Activated CD4-positive, alpha-beta T cell treated with anti-CD3 and anti-CD28 coated beads, Interleukin-2, amount 10 ng/mL, durations not matched to agents 7 days and 5 days (primary cell): Measurements from ENCODE around the gene PNKP. TPM values are rescaled to one million over a fixed set of nuclear protein-coding genes. Genes with fewer than 3 reads are reported as not detected.

Experiments
- CTCF ChIA-PET: fragments of 350-600 bp; sonication (Branson Sonifier 250); formaldehyde crosslinking; loops from one replicate; lab custom pipeline; 2021; ENCODE audit warnings: antibody characterized with exemption; lab: Charles Lee
- POLR2A ChIA-PET: fragments of 350-600 bp; sonication (Branson Sonifier 250); formaldehyde crosslinking; loops from one replicate; lab custom pipeline; 2021; ENCODE audit warnings: antibody characterized with exemption; lab: Charles Lee
- DNase-seq: peaks from one replicate; pipeline ENCODE4 v3.0.0-alpha.2; 2020
- H3K27ac Mint-ChIP-seq: one replicate; pipeline ENCODE4 v1.8.0; 2021; ENCODE audit warnings: mild to moderate bottlenecking, moderate library complexity, mixed read lengths
- H3K27me3 Mint-ChIP-seq: one replicate; pipeline ENCODE4 v1.8.0; 2021; ENCODE audit warnings: mixed read lengths
- H3K36me3 Mint-ChIP-seq: one replicate; pipeline ENCODE4 v1.8.0; 2021; ENCODE audit warnings: low read depth, mixed read lengths
- H3K4me1 Mint-ChIP-seq: one replicate; pipeline ENCODE4 v1.8.0; 2021; ENCODE audit warnings: mixed read lengths
- H3K4me3 Mint-ChIP-seq: one replicate; pipeline ENCODE4 v1.8.0; 2021; ENCODE audit warnings: mild to moderate bottlenecking, moderate library complexity, mixed read lengths
- H3K9me3 Mint-ChIP-seq: one replicate; pipeline ENCODE4 v1.8.0; 2021; ENCODE audit warnings: mixed read lengths
- total RNA-seq, 2 experiments: library from RNA; stranded (reverse); gene quantifications; one replicate each; pipeline ENCODE4 v1.2.3, GENCODE V29; 2021

Gene PNKP
- total RNA-seq, 2 experiments from 2014 or later: 105 to 131 TPM

- Mint-ChIP-seq H3K36me3 (peaks cover 19% of the 10 kb centered on the region), H3K27ac (no peak overlapping the region), H3K27me3 (peaks cover 3% of the 10 kb centered on the region), H3K9me3 (no peaks in the 10 kb centered on the region), H3K4me1 (peaks cover 15% of the 10 kb centered on the region), H3K4me3 (no peak overlapping the region)
- ChIA-PET POLR2A (no interaction called here), CTCF (no interaction called here)
- DNase-seq: no peak
These were observed 20.5 kb upstream of the PNKP start for GRCh38 chr19:49887665-49888509.

GRCh38 chr19:49887037-49887664 lies 19.8 kb upstream of the PNKP start:
- H3K27ac Mint-ChIP-seq: no peak overlapping the region
- peaks cover 25% of the 10 kb centered on the region for H3K36me3 Mint-ChIP-seq
- DNase-seq: no peak
- H3K4me1 Mint-ChIP-seq: peaks cover 15% of the 10 kb centered on the region
- ChIA-PET POLR2A (no interaction called here), CTCF (no interaction called here)
- no peak overlapping the region for H3K4me3 Mint-ChIP-seq
- H3K27me3 Mint-ChIP-seq: no peaks in the 10 kb centered on the region
- no peaks in the 10 kb centered on the region for H3K9me3 Mint-ChIP-seq

- Mint-ChIP-seq H3K9me3 (no peaks in the 10 kb centered on the region), H3K27me3 (no peaks in the 10 kb centered on the region), H3K4me3 (no peak overlapping the region), H3K27ac (no peak overlapping the region), H3K36me3 (peaks cover 35% of the 10 kb centered on the region), H3K4me1 (peaks cover 4% of the 10 kb centered on the region)
- CTCF ChIA-PET: no interaction called here
- DNase-seq: no peak
- POLR2A ChIA-PET: no interaction called here
These were observed 17.4 kb upstream of the PNKP start for GRCh38 chr19:49884760-49885159.

GRCh38 chr19:49884109-49884508 lies 16.7 kb upstream of the PNKP start:
- no peak overlapping the region for H3K27ac Mint-ChIP-seq
- H3K27me3 Mint-ChIP-seq: no peaks in the 10 kb centered on the region
- H3K4me1 Mint-ChIP-seq: peaks cover 8% of the 10 kb centered on the region
- ChIA-PET POLR2A (no interaction called here), CTCF (no interaction called here)
- H3K36me3 Mint-ChIP-seq: peaks cover 39% of the 10 kb centered on the region
- no peak overlapping the region for H3K4me3 Mint-ChIP-seq
- no peak for DNase-seq
- H3K9me3 Mint-ChIP-seq: no peaks in the 10 kb centered on the region

GRCh38 chr19:49883094-49883493 lies 15.7 kb upstream of the PNKP start:
- Mint-ChIP-seq H3K4me3 (no peak overlapping the region), H3K4me1 (peaks cover 15% of the 10 kb centered on the region), H3K27me3 (no peaks in the 10 kb centered on the region), H3K36me3 (peaks cover 42% of the 10 kb centered on the region), H3K27ac (no peak overlapping the region), H3K9me3 (no peaks in the 10 kb centered on the region)
- DNase-seq: no peak
- ChIA-PET CTCF (interaction anchor here (1.0 to 1.2 kb wide), 2 partner anchors 12 to 22 kb away, joined by 3 to 6 read pairs; no protein-coding TSS in a partner anchor), POLR2A (no interaction called here)

GRCh38 chr19:49882643-49883042 lies 15.3 kb upstream of the PNKP start:
- ChIA-PET POLR2A (no interaction called here), CTCF (interaction anchor here (1.0 to 1.2 kb wide), 2 partner anchors 12 to 23 kb away, joined by 3 to 6 read pairs; no protein-coding TSS in a partner anchor)
- no peak overlapping the region for H3K4me3 Mint-ChIP-seq
- H3K36me3 Mint-ChIP-seq: peaks cover 42% of the 10 kb centered on the region
- H3K9me3 Mint-ChIP-seq: no peaks in the 10 kb centered on the region
- H3K4me1 Mint-ChIP-seq: peaks cover 19% of the 10 kb centered on the region
- DNase-seq: no peak
- H3K27ac Mint-ChIP-seq: no peak overlapping the region
- H3K27me3 Mint-ChIP-seq: no peaks in the 10 kb centered on the region

- CTCF ChIA-PET: interaction anchor here (0.6 to 1.4 kb wide), 4 partner anchors 13 to 700 kb away, joined by 3 to 6 read pairs (median 4); no protein-coding TSS in a partner anchor
- POLR2A ChIA-PET: no interaction called here
- peaks cover 42% of the 10 kb centered on the region for H3K36me3 Mint-ChIP-seq
- no peak for DNase-seq
- no peak overlapping the region for H3K4me3 Mint-ChIP-seq
- H3K4me1 Mint-ChIP-seq: peaks cover 19% of the 10 kb centered on the region
- no peak overlapping the region for H3K27ac Mint-ChIP-seq
- no peaks in the 10 kb centered on the region for H3K27me3 Mint-ChIP-seq
- H3K9me3 Mint-ChIP-seq: no peaks in the 10 kb centered on the region
These were observed 14.5 kb upstream of the PNKP start for GRCh38 chr19:49881672-49882394.

GRCh38 chr19:49881186-49881585 lies 13.8 kb upstream of the PNKP start:
- peaks cover 42% of the 10 kb centered on the region for H3K36me3 Mint-ChIP-seq
- CTCF ChIA-PET: interaction anchor here (1.4 kb wide), 1 partner anchor 13 kb away, joined by 4 read pairs; no protein-coding TSS in a partner anchor
- DNase-seq: no peak

GRCh38 chr19:49880162-49880869 lies 12.9 kb upstream of the PNKP start:
- no peaks in the 10 kb centered on the region for H3K9me3 Mint-ChIP-seq
- ChIA-PET CTCF (interaction anchor here (1.4 kb wide), 1 partner anchor 14 kb away, joined by 4 read pairs; no protein-coding TSS in a partner anchor), POLR2A (no interaction called here)
- peaks cover 40% of the 10 kb centered on the region for H3K36me3 Mint-ChIP-seq
- H3K27ac Mint-ChIP-seq: peak overlapping the region; percentile 41
- no peaks in the 10 kb centered on the region for H3K27me3 Mint-ChIP-seq
- DNase-seq: no peak
- no peak overlapping the region for H3K4me3 Mint-ChIP-seq
- H3K4me1 Mint-ChIP-seq: peaks cover 23% of the 10 kb centered on the region

More at GRCh38 chr19:49881186-49881585, 13.8 kb upstream of the PNKP start:
- POLR2A ChIA-PET: no interaction called here
- Mint-ChIP-seq H3K4me3 (no peak overlapping the region), H3K27ac (peak overlapping the region; percentile 13), H3K4me1 (peaks cover 19% of the 10 kb centered on the region), H3K27me3 (no peaks in the 10 kb centered on the region), H3K9me3 (no peaks in the 10 kb centered on the region)

- H3K36me3 Mint-ChIP-seq: peaks cover 34% of the 10 kb centered on the region
- no peaks in the 10 kb centered on the region for H3K27me3 Mint-ChIP-seq
These were observed 12.0 kb upstream of the PNKP start for GRCh38 chr19:49879243-49879963.

GRCh38 chr19:49878744-49879070 lies 11.3 kb upstream of the PNKP start:
- Mint-ChIP-seq H3K27ac (no peak overlapping the region), H3K4me3 (no peak overlapping the region), H3K4me1 (peaks cover 32% of the 10 kb centered on the region), H3K9me3 (no peaks in the 10 kb centered on the region), H3K36me3 (peaks cover 30% of the 10 kb centered on the region), H3K27me3 (no peaks in the 10 kb centered on the region)
- ChIA-PET POLR2A (no interaction called here), CTCF (interaction anchor here (0.6 to 0.7 kb wide), 2 partner anchors 15 to 964 kb away, joined by 3 to 4 read pairs; no protein-coding TSS in a partner anchor)
- DNase-seq: no peak

More at GRCh38 chr19:49879243-49879963, 12.0 kb upstream of the PNKP start:
- ChIA-PET POLR2A (no interaction called here), CTCF (interaction anchor here (0.6 to 0.7 kb wide), 3 partner anchors 14 to 965 kb away, joined by 3 to 4 read pairs (median 4); no protein-coding TSS in a partner anchor)
- DNase-seq: peak; percentile 29
- H3K4me3 Mint-ChIP-seq: no peak overlapping the region
- no peaks in the 10 kb centered on the region for H3K9me3 Mint-ChIP-seq
- peaks cover 32% of the 10 kb centered on the region for H3K4me1 Mint-ChIP-seq
- peak overlapping the region; percentile 41 for H3K27ac Mint-ChIP-seq
